ENCODE results near the gene CHEK2. TPM values are rescaled to one million over a fixed set of nuclear protein-coding genes. Genes with fewer than 3 reads are reported as not detected.

The CHEK2 gene
- total and polyA plus RNA-seq, 2 experiments from 2014 or later: 86.0 to 121 TPM

DNA sequence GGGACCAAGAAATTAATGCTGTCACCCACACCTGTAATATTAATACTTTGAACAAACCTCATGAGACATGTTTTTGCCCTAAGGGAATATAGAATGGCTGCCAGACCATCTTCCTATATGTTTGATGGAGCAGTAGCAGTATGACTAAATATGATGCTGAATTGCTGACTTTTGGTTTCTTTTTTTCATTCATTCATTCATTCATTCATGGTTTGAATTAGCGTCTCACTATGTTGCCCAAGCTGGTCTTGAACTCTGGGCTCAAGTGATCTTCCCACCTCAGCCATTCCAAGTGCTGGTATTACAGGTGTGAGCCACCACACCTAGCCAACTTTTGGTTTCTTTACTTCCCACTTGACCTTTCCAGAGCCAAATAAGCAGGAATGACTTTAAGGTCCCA, 38.7 kb upstream of the CHEK2 start:
- DNase-seq (ENCODE audit: low spot score): no peak
- no peaks in the 10 kb centered on the region for H3K27me3 ChIP-seq (ENCODE audit: insufficient read depth)
- no peak for ATAC-seq
- no peak overlapping the region for H3K27ac ChIP-seq (ENCODE audit: low read depth)
- peaks cover 60% of the 10 kb centered on the region for H3K36me3 Mint-ChIP-seq (ENCODE audit: low read depth)
- no peak overlapping the region for H3K27ac Mint-ChIP-seq
- H4K20me1 ChIP-seq (replicated peaks; ENCODE audit: insufficient read depth): peaks cover 27% of the 10 kb centered on the region
- peaks cover 28% of the 10 kb centered on the region; the same call in 1 of the 2 replicates for H3K36me3 ChIP-seq (ENCODE audit: insufficient read depth)
- H3F3A ChIP-seq (replicated peaks; ENCODE audit: low read depth): no peaks in the 10 kb centered on the region; the same call in 1 of the 2 replicates
- H3K4me3 Mint-ChIP-seq: no peak overlapping the region
- H3K4me1 Mint-ChIP-seq: no peaks in the 10 kb centered on the region
- H3K79me2 ChIP-seq (replicated peaks; ENCODE audit: insufficient read depth): peaks cover 54% of the 10 kb centered on the region
- H2AFZ ChIP-seq: no peak overlapping the region
- TF ChIP-seq NANOG (IDR thresholded peaks at IDR 0.05; ENCODE audit: borderline replicate concordance): no peak
- TF ChIP-seq JUNB (IDR thresholded peaks at IDR 0.05; ENCODE audit: unreplicated experiment): no peak
- no peak for TF ChIP-seq CREB1 (CRISPR knock-in tag; IDR thresholded peaks at IDR 0.05; ENCODE audit: low read depth)
- TF ChIP-seq POLR2AphosphoS5 (IDR thresholded peaks at IDR 0.05; ENCODE audit: low read depth): no peak
- TF ChIP-seq, protein P1, sequence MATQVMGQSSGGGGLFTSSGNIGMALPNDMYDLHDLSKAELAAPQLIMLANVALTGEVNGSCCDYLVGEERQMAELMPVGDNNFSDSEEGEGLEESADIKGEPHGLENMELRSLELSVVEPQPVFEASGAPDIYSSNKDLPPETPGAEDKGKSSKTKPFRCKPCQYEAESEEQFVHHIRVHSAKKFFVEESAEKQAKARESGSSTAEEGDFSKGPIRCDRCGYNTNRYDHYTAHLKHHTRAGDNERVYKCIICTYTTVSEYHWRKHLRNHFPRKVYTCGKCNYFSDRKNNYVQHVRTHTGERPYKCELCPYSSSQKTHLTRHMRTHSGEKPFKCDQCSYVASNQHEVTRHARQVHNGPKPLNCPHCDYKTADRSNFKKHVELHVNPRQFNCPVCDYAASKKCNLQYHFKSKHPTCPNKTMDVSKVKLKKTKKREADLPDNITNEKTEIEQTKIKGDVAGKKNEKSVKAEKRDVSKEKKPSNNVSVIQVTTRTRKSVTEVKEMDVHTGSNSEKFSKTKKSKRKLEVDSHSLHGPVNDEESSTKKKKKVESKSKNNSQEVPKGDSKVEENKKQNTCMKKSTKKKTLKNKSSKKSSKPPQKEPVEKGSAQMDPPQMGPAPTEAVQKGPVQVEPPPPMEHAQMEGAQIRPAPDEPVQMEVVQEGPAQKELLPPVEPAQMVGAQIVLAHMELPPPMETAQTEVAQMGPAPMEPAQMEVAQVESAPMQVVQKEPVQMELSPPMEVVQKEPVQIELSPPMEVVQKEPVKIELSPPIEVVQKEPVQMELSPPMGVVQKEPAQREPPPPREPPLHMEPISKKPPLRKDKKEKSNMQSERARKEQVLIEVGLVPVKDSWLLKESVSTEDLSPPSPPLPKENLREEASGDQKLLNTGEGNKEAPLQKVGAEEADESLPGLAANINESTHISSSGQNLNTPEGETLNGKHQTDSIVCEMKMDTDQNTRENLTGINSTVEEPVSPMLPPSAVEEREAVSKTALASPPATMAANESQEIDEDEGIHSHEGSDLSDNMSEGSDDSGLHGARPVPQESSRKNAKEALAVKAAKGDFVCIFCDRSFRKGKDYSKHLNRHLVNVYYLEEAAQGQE (IDR thresholded peaks at IDR 0.05; ENCODE audit: unreplicated experiment): no peak
- TF ChIP-seq ZNF331 (CRISPR knock-in tag; IDR thresholded peaks at IDR 0.05; ENCODE audit: low read depth): no peak
- no peak for TF ChIP-seq EZH2 (IDR thresholded peaks at IDR 0.05; ENCODE audit: low read depth, unreplicated experiment)
- no peak for TF ChIP-seq CTCF (conservative IDR thresholded peaks at IDR 0.05; ENCODE audit: low read depth in 2 of 2)
- no peak for TF ChIP-seq EZH2phosphoT487 (IDR thresholded peaks at IDR 0.05; ENCODE audit: unreplicated experiment)
- no peak for TF ChIP-seq ETS1 (IDR thresholded peaks at IDR 0.05)
- no peak for TF ChIP-seq STAT1 (IDR thresholded peaks at IDR 0.05; ENCODE audit: unreplicated experiment)
- TF ChIP-seq ZNF462 (CRISPR knock-in tag; IDR thresholded peaks at IDR 0.05): no peak
- TF ChIP-seq ZNF114 (CRISPR knock-in tag; IDR thresholded peaks at IDR 0.05): no peak
- no peaks in the 10 kb centered on the region for H3K4me1 ChIP-seq (ENCODE audit: insufficient read depth)
- peaks cover 5% of the 10 kb centered on the region for H3K27me3 Mint-ChIP-seq (ENCODE audit: insufficient read depth, low read depth, poor library complexity)
- H3K4me2 ChIP-seq: no peak overlapping the region
- no peaks in the 10 kb centered on the region for H3K9me2 ChIP-seq (ENCODE audit: insufficient read depth)
- no peaks in the 10 kb centered on the region for H3K9me3 Mint-ChIP-seq
- no peak overlapping the region for H3K4me3 ChIP-seq
